Cardiac muscle cell (in vitro differentiated cells and primary cell): Measurements from ENCODE around the gene CSK. TPM values are rescaled to one million over a fixed set of nuclear protein-coding genes. Genes with fewer than 3 reads are reported as not detected.

Experiments used
- DNase-seq, 2 donors: peaks; one replicate each; pipeline versions ENCODE4 v3.0.0 to v3.0.0-alpha.2; 2010 to 2017; ENCODE audit warnings: low read depth in 1 of 2, low spot score in 1 of 2
- H3K27ac ChIP-seq: fragments of 200-600 bp; sonication (generic); 2 replicates; pipeline ENCODE4 v1.5.1; 2016
- H3K27me3 ChIP-seq: fragments of 200-600 bp; sonication (generic); 2 replicates; pipeline ENCODE4 v1.6.0; 2016; ENCODE audit warnings: control low read depth
- H3K36me3 ChIP-seq: fragments of 200-600 bp; sonication (generic); 2 replicates; pipeline ENCODE4 v1.5.1; 2016; ENCODE audit warnings: control low read depth
- H3K4me1 ChIP-seq: fragments of 200-600 bp; sonication (generic); 2 replicates; pipeline ENCODE4 v1.8.1; 2017; ENCODE audit warnings: low read depth, mild to moderate bottlenecking, mixed run types
- H3K4me3 ChIP-seq: fragments of 200-600 bp; sonication (generic); 2 replicates; pipeline ENCODE4 v1.5.1; 2016; ENCODE audit warnings: mild to moderate bottlenecking
- H3K9me3 ChIP-seq: fragments of 200-600 bp; sonication (generic); 2 replicates; pipeline ENCODE4 v1.5.1; 2017; ENCODE audit warnings: low read depth, mild to moderate bottlenecking, control low read depth
- polyA plus RNA-seq: library from polyadenylated mRNA; unstranded; fragments of >200 nt; fragmentation: Nextera tagmentation; extraction: Ambion mirVana; gene quantifications from 2 replicates; pipeline ENCODE4 v1.2.1, GENCODE V29; 2016
- total RNA-seq: library from RNA; depleted of rRNA; stranded (reverse); fragments of >200 nt; gene quantifications from 2 replicates; pipeline ENCODE4 v1.2.3, GENCODE V29; 2016
- TF ChIP-seq, protein P1 (sequence below): IDR thresholded peaks from 2 replicates; pipeline ENCODE4 v1.5.1; 2012; ENCODE audit warnings: low read depth, mild to moderate bottlenecking, low read length

Gene CSK
- total and polyA plus RNA-seq, 2 experiments from 2014 or later = 26.2 to 43.1 TPM

DNA sequence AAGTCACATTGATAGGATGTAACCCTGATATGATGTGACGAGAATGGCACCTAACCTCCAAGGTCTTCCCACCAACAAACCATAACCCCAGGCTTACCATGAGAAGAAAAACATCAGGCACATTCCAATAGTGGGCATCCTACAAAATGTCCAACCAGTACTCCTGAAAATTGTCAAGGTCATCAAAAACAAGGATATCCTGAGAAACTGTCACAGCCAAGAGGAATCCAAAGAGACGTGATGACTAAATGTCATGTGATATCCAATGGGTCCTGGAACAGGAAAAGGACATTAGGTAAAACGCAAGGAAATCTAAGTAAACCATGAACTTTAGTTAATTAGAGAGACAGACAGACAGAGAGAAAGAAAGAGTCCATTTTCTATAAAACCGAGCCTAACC is 35.5 kb upstream of the CSK start:
- no peak for DNase-seq
- H3K4me1 ChIP-seq = no peaks in the 10 kb centered on the region
- H3K9me3 ChIP-seq = no peaks in the 10 kb centered on the region
- no peak overlapping the region for H3K4me3 ChIP-seq
- H3K27ac ChIP-seq = no peak overlapping the region
- TF ChIP-seq, protein P1, sequence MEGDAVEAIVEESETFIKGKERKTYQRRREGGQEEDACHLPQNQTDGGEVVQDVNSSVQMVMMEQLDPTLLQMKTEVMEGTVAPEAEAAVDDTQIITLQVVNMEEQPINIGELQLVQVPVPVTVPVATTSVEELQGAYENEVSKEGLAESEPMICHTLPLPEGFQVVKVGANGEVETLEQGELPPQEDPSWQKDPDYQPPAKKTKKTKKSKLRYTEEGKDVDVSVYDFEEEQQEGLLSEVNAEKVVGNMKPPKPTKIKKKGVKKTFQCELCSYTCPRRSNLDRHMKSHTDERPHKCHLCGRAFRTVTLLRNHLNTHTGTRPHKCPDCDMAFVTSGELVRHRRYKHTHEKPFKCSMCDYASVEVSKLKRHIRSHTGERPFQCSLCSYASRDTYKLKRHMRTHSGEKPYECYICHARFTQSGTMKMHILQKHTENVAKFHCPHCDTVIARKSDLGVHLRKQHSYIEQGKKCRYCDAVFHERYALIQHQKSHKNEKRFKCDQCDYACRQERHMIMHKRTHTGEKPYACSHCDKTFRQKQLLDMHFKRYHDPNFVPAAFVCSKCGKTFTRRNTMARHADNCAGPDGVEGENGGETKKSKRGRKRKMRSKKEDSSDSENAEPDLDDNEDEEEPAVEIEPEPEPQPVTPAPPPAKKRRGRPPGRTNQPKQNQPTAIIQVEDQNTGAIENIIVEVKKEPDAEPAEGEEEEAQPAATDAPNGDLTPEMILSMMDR = no peak
- peaks cover 3% of the 10 kb centered on the region for H3K27me3 ChIP-seq
- no peaks in the 10 kb centered on the region for H3K36me3 ChIP-seq

DNA sequence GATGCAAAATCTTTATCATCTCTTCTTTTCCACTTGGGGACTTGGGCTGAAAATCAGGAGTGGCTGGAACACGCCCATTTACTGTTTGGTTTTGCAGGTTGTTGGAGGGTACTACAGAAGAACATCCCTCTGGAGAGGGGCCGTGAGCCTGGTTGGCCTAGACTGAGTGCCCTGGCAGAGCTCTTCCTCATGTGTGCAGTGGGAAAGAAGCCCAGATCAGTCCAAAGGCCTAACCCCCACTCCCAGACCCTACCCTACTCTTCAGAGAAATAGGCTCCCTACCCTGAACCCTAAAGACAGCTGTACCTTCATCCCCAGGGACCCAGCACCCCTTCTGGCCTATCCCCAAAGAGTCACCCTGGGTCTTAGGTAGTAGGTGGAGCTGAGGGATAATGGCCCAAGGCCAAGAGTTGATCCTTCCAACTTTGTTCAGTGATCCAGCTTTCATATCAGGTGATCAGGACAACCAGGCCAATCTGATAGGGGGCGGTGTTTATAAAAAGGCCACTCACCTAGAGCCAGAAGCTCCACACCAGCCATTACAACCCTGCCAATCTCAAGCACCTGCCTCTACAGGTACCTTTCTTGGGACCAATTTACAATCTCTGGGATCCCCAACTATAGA is 33.4 kb upstream of the CSK start, which contains the start of gene CYP1A2:
TSS of gene CYP1A2 (plus strand) at position 524 of the 625 bp plus-strand sequence. CDS start 894 bp downstream, outside the sequence.
- Histone ChIP-seq H3K27ac (no peak within 1 kb of the TSS), H3K27me3 (peaks cover 3% of the 10 kb centered on the region), H3K9me3 (no peaks in the 10 kb centered on the region), H3K36me3 (no peaks in the 10 kb centered on the region), H3K4me3 (no peak within 1 kb of the TSS), H3K4me1 (no peaks in the 10 kb centered on the region)
- TF ChIP-seq, protein P1 = no peak
- no peak for DNase-seq

DNA sequence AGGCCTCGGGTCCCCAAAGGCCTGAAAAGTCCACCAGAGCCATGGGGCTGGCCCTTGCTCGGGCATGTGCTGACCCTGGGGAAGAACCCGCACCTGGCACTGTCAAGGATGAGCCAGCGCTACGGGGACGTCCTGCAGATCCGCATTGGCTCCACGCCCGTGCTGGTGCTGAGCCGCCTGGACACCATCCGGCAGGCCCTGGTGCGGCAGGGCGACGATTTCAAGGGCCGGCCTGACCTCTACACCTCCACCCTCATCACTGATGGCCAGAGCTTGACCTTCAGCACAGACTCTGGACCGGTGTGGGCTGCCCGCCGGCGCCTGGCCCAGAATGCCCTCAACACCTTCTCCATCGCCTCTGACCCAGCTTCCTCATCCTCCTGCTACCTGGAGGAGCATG is 32.0 kb upstream of the CSK start:
- no peaks in the 10 kb centered on the region for H3K9me3 ChIP-seq
- H3K4me1 ChIP-seq = no peaks in the 10 kb centered on the region
- DNase-seq = no peak
- H3K4me3 ChIP-seq = no peak overlapping the region
- TF ChIP-seq, protein P1 = no peak
- peaks cover 3% of the 10 kb centered on the region for H3K27me3 ChIP-seq
- H3K36me3 ChIP-seq = no peaks in the 10 kb centered on the region
- no peak overlapping the region for H3K27ac ChIP-seq

DNA sequence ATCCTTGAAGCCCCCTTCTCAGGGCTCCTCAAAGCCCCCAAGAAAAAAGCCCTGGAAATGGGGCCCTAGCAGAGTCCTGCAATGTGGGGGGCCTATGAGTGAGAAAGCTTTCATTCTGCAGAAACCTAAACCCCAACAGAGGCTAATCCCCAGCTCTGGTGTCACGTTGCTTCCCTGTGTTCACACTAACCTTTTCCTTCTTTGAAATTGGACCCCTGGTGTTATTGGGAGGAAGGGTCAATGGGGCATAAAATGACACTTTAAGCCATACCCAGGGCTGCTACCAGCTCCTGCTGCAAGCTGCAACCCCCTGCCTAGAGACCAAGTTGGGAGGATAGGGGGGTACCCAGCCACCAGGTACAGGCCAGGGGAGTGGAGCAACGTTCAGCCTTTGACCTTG is 31.1 kb upstream of the CSK start:
- TF ChIP-seq, protein P1 = no peak
- DNase-seq = no peak
- Histone ChIP-seq H3K27ac (no peak overlapping the region), H3K4me3 (no peak overlapping the region), H3K9me3 (no peaks in the 10 kb centered on the region), H3K4me1 (no peaks in the 10 kb centered on the region), H3K27me3 (no peaks in the 10 kb centered on the region), H3K36me3 (no peaks in the 10 kb centered on the region)

DNA sequence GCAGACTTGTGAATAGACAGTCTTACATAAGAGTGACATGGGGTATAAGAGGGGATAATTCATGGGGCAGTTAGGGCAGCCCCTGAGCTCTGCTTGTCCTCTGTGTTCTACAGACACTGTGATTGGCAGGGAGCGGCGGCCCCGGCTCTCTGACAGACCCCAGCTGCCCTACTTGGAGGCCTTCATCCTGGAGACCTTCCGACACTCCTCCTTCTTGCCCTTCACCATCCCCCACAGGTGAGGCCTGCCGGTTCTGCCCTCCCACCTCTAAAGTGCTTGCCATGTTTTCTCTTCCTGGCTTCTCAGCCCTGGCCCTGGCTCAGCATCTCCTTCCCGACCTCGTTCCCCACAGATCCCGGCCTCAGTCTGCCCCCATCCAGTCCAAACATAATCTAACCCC is 29.9 kb upstream of the CSK start:
- Histone ChIP-seq H3K4me3 (no peak overlapping the region), H3K4me1 (no peaks in the 10 kb centered on the region), H3K9me3 (no peaks in the 10 kb centered on the region), H3K36me3 (no peaks in the 10 kb centered on the region), H3K27me3 (no peaks in the 10 kb centered on the region), H3K27ac (no peak overlapping the region)
- TF ChIP-seq, protein P1 = no peak
- DNase-seq = no peak

DNA sequence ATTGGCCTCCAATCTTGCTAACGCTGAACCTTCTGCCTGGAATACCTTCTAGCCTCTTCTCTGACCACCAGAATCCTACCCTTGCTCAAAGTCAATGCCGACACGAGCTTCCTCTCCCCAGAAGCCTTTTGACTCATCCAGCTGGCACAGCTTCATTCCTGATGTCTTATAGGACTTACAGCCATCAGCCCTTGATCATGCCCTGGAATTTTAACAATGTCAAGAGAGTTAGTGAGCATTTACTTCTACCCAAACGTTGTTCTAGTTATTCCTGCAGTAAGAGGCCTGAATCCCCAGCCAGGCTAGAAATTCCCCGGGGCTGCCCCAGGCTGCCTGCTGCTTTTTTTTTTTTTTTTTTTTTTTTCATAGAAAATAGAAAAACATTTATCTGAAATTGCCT is 29.3 kb upstream of the CSK start:
- peak in 1 of 2 donors; percentile 53 for DNase-seq
- no peaks in the 10 kb centered on the region for H3K9me3 ChIP-seq
- H3K27me3 ChIP-seq = no peaks in the 10 kb centered on the region
- no peak overlapping the region for H3K27ac ChIP-seq
- H3K36me3 ChIP-seq = no peaks in the 10 kb centered on the region
- no peak overlapping the region for H3K4me3 ChIP-seq
- TF ChIP-seq, protein P1 = no peak
- no peaks in the 10 kb centered on the region for H3K4me1 ChIP-seq
